ENCODE measurements around the gene P3H3.
"Not testable (repeated sequence)": the region's sequence is repeated elsewhere in the genome, so short reads cannot be mapped to it uniquely, and the experiment has no call there.

P3H3 gene

DNA sequence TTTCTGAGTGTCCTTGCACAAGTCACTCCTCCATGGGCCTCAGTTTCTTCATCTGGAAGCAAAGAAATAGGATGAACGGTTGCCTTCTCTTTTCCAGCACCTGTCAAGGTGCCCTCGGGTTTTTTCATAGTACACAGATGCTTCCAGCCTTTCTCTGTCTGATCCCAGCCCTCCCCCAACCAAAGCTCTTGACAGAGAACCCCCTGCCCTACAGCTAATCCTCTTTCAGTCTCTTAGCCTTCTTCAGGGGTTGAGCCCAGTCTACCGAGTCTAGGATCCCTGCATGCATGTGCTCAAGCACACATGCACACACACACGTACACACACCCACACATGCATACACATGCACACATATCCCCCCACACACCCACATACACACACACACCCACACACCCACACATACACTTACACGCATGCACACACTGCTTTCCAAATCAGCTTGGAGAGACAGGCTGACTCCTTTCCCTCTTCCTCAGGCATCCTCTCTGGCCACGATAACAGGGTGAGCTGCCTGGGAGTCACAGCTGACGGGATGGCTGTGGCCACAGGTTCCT is 18.2 kb downstream of the P3H3 start:
- DNase-seq (ENCODE audit: low spot score): no peak

GRCh38 chr12:6847676-6848075 is 19.5 kb downstream of the P3H3 start:
- no peak for DNase-seq (ENCODE audit: low spot score)

- no peak for DNase-seq (ENCODE audit: low spot score)
Observed at GRCh38 chr12:6849427-6849826, 21.2 kb downstream of the P3H3 start.

DNA sequence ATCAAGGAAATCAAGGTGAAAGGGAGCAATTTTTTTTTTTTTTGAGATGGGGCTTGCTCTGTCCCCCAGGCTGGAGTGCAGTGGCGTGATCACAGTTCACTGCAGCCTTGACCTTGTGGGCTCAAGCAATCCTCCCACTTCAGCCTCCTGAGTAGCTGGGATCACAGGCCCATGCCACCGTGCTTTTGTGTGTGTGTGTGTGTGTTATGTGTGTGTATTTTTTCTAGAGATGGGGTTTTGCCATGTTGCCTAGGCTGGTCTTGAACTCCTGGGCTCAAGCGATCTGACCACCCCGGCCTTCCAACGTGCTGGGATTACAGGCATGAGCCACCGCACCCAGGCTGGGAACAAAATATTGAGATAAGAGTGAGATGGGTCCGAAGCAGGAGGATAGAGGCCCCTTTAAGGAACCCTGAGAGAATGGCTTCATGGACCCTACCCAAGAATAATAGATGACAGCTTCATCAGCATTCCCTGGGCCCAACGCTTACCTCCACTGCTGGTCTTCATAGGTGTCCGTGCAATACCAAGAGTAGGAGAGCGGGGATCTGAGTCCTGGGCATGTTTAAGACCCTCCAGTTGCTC is 21.9 kb downstream of the P3H3 start:
- no peak for DNase-seq (ENCODE audit: low spot score)

DNA sequence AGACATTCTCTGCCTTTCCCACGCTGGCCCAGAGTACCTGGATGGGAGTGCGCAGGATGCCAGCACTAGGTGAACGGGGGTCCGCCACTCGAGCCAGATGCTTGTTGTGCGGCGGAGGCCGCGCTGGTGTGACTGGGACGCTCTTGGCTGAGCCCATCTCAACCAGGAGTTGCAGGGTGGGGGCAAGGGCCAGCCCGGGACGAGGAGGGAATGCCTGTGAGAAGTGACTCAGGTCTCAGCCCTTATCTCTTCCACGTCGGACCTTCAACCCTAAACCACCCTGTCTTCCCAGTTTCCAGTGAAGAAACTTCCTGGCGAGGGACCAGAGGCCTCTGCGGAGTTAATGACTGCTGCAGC is 22.6 kb downstream of the P3H3 start:
- no peak for DNase-seq (ENCODE audit: low spot score)

- peak; percentile 99 for DNase-seq (ENCODE audit: low spot score)
Observed at GRCh38 chr12:6851153-6851920, 23.1 kb downstream of the P3H3 start, which contains the start of gene CDCA3. Gene CDCA3 (minus strand): TSS chr12:6851286. CDS start chr12:6850952, 334 bp downstream.

DNA sequence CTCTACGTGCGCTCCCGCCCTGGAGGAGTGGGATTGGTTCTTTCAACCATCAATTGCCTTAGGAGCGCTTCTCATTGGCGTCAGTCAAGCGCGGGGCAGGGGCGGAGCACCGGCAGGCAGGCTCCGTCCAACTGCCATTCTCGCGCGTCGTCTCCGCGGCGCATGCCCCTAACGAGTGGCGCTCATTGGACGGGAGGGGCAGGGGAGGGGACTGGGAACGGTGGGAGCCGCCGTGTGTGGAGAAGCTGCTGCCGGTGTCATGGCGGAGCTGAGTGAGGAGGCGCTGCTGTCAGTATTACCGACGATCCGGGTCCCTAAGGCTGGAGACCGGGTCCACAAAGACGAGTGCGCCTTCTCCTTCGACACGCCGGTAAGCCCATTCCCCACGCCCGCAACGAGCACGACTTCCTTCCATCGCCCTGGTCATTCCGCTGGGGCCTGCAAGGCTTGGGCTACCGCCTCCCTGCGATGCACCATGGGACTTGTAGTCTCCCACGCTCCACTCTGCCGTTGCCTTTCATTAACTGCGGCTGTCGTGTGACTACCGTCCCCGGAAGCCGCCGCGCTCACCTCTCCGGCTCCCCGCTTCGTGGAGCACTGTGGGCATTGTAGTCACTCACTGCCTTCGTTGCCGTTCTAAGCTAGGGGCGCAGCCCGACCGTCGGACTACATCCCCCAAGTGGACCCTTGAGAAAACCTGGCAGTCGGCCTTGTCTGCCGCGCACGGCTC is 23.9 kb downstream of the P3H3 start, which contains the start of gene USP5:
Gene USP5, plus strand, starts transcription at position 230 of the 730 bp plus-strand sequence. Its CDS starts 30 bp downstream, at position 260.
- peak; percentile 100 for DNase-seq (ENCODE audit: low spot score)

- peak; percentile 41 for DNase-seq (ENCODE audit: low spot score)
Observed at GRCh38 chr12:6852651-6853354, 24.6 kb downstream of the P3H3 start.

DNA sequence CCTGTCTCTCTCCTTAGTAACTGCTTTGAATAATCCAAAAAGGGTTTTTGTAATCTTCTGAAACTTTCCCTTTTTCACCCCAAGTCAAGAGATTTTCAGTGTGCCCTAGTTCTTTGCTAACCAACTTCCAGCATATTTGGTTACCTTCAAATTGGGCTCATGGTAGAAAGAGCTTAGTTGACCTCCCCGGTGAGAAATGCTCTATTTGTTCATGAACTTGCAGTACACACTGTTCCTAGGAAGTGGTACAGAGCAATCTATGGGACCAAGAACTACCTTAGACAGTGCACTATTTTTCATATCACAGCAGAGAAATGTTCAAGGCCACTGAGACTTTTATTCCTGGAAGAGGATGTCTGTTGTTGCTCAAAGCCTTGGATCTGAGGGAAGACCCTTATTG is 25.4 kb downstream of the P3H3 start:
- DNase-seq (ENCODE audit: low spot score): no peak

DNA sequence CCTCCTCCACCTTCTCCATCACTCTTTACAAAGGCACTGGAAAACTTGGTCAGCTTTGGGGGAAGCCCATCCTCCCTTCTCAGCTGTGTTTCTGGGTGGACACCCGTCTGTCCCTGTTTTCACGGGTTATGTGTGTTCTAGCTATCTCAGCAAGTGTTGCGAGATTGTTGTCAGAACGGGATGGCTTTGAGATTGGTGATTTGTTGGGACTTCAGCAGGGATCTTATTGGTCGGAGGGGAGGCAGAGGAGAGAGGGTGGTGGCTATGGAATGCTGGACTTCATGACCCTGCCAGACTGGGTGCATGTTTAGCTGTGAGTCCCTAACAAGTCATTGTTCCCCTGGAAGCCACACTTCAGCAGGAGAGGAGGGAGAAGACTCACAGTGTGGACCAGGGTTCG is 25.8 kb downstream of the P3H3 start:
- DNase-seq (ENCODE audit: low spot score): no peak

DNA sequence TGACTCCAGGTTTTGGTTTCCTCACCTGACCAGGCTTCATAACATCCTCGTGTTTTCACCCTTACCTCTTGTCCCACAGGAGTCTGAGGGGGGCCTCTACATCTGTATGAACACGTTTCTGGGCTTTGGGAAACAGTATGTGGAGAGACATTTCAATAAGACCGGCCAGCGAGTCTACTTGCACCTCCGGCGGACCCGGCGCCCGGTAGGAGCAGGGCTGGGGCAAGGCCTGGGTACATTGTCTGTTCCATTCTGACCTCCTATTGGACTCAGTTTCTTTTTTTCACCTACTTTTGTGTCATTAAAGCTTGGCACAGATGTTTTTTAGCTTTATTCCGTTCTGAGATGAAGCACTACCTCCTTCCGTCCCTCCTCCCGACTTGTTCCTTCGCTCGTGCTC is 27.1 kb downstream of the P3H3 start:
- no peak for DNase-seq (ENCODE audit: low spot score)

- DNase-seq (ENCODE audit: low spot score): no peak
Observed at GRCh38 chr12:6858799-6859198, 30.6 kb downstream of the P3H3 start.

DNA sequence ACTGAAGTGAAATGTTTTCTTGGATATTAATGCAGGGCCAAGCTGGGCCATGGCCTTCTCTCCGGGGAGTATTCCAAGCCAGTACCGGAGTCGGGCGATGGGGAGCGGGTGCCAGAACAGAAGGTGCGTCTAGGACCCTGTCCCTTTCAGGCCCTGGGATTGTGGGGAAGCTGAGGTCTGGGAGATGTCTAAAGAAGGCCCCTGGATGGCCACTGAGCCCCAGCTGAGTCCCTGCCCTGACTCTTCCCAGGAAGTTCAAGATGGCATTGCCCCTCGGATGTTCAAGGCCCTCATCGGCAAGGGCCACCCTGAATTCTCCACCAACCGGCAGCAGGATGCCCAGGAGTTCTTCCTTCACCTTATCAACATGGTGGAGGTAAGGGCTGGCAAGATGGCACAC is 31.9 kb downstream of the P3H3 start:
- no peak for DNase-seq (ENCODE audit: low spot score)

- no peak for DNase-seq (ENCODE audit: low spot score)
Observed at GRCh38 chr12:6860942-6861341, 32.7 kb downstream of the P3H3 start.

DNA sequence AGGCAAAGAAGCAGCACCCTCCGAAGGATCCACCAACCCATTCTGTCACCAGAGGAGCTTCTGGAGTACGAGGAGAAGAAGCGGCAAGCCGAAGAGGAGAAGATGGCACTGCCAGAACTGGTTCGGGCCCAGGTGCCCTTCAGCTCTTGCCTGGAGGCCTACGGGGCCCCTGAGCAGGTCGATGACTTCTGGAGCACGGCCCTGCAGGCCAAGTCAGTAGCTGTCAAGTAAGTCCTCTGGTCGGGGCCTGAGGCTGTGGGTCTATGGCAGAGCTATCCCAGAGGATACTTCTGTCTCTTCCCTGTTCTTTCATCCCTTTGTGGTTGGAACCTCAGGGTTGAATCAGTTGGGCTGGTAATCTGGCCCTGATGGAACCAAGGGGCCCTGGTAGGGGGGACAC is 33.2 kb downstream of the P3H3 start:
- no peak for DNase-seq (ENCODE audit: low spot score)

DNA sequence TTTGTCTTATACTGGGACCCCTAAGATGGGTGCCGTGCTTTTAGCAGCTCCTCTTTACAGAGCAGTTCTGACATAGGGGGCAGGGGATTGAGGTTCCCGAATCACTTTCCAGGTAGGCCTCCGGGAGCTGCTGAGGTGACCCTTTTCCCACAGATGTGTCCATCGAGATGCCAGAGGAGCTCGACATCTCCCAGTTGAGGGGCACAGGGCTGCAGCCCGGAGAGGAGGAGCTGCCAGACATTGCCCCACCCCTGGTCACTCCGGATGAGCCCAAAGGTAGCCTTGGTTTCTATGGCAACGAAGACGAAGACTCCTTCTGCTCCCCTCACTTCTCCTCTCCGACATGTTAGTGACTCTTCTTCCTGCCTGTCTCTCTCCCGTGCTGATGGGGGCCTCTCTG is 34.8 kb downstream of the P3H3 start:
- DNase-seq (ENCODE audit: low spot score): no peak

- no peak for DNase-seq (ENCODE audit: low spot score)
Observed at GRCh38 chr12:6863586-6864321, 35.5 kb downstream of the P3H3 start.

DNA sequence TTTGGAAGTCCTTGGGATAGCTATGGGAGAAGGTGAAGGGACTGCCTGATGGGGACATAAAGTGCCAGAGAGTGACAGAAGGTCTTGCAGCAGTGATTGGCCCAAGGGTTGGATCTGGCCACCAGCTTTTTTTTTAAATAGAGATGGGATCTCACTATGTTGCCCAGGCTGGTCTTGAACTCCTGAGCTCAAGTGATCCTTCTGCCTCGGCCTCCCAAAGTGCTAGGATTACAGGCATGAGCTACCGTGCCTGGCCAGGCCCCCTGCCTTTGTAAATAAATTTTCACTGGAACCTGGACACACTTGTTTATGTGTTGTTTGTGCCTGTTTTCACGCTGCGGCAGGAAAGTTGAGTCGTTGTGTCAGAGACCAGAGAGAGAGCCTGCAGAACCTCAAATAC is 37.1 kb downstream of the P3H3 start:
- DNase-seq (ENCODE audit: low spot score): not testable (repeated sequence)

- DNase-seq (ENCODE audit: low spot score): no peak
Observed at GRCh38 chr12:6866163-6866919, 38.1 kb downstream of the P3H3 start.

DNA sequence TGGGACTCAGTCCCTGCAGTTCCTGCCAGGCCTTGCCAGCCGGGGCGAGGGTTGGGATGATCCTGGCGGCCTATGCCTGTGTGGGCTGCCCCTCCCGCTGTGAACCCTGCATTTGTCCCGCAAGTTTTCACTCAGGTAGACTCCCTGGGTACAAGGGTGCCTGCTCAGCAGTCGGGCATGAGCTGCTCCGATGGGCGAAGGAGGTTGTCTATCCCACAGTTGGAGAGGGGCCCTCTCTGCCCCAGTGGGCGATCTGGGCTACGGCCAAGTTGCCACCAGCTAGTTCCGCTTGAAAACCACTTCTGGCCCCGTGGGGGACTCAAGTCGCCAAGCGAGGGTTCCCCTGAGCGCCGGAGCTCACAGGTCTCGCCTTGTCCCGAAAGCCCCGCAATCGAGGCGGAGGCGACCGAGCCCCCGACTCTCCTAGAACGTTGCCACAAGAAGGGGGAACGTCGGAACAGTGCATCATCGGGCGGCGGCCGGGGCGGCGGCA is 38.8 kb downstream of the P3H3 start:
- DNase-seq (ENCODE audit: low spot score): peak; percentile 28
